ENCODE data around the gene LTBP2.

Gene LTBP2

DNA sequence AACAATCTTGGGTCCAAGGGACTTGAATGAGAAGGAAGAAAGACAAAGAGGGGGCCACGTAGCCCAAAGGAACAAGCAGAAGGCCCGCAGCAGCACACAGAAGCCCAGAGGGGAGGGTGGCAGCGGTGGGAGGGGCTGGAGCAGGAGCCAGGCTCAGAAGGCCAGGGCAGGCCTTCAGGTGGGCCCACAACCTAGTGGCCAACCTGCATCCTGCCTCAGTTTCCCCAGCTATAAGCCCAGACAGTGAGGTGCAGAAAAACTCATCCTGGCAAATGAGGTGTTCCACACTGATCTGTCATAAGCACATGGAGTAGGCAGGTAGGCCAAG is 34.1 kb downstream of the LTBP2 start:
- no peak for TF ChIP-seq CTCF (IDR thresholded peaks at IDR 0.05)

- no peak for TF ChIP-seq CTCF (IDR thresholded peaks at IDR 0.05)
Observed at GRCh38 chr14:74577247-74577947, 34.6 kb downstream of the LTBP2 start.

DNA sequence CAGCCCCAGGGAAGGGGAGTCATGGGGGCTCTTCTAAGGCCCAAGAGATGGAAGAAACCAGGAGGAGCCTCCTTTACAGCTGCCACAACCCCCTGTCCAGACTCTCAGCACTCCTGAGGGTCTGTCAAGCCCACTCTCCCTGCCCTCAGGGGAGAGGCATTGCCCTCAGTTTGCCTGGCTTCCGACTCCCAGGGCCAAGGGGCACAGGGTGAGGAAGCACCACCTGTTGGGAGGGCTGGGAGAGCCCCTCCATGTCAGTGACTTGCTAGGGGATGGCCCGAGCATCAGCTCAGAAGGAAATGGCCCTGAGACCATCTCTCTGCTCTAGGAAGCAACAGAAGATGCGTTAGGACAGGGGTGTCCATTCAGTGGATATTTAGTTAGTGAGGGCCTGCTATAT is 36.1 kb downstream of the LTBP2 start:
- no peak for TF ChIP-seq CTCF (IDR thresholded peaks at IDR 0.05)

- TF ChIP-seq CTCF (IDR thresholded peaks at IDR 0.05) = no peak
Observed at GRCh38 chr14:74575507-74575906, 36.5 kb downstream of the LTBP2 start.

GRCh38 chr14:74574706-74575105 is 37.3 kb downstream of the LTBP2 start:
- TF ChIP-seq CTCF (IDR thresholded peaks at IDR 0.05) = no peak

GRCh38 chr14:74574090-74574433 is 38.0 kb downstream of the LTBP2 start:
- no peak for TF ChIP-seq CTCF (IDR thresholded peaks at IDR 0.05)

GRCh38 chr14:74573421-74574089 is 38.5 kb downstream of the LTBP2 start:
- TF ChIP-seq CTCF (IDR thresholded peaks at IDR 0.05) = no peak
